HT-29 (cell line): ENCODE measurements around the gene MEIS3. TPM values are rescaled to one million over a fixed set of nuclear protein-coding genes. Genes with fewer than 3 reads are reported as not detected.

ENCODE experiments used
- DNase-seq: peaks from one replicate; pipeline ENCODE4 v3.0.0-alpha.2; 2015; ENCODE audit warnings: low spot score
- total RNA-seq: library from RNA; depleted of rRNA; stranded (reverse); fragments of >200 nt; shearing (Covaris generic); gene quantifications from 2 replicates; pipeline ENCODE4 v1.2.3, GENCODE V29; 2014; rRNA removed

Gene MEIS3
- 0.37 and 1.1 TPM in 2 replicates for total RNA-seq

DNA sequence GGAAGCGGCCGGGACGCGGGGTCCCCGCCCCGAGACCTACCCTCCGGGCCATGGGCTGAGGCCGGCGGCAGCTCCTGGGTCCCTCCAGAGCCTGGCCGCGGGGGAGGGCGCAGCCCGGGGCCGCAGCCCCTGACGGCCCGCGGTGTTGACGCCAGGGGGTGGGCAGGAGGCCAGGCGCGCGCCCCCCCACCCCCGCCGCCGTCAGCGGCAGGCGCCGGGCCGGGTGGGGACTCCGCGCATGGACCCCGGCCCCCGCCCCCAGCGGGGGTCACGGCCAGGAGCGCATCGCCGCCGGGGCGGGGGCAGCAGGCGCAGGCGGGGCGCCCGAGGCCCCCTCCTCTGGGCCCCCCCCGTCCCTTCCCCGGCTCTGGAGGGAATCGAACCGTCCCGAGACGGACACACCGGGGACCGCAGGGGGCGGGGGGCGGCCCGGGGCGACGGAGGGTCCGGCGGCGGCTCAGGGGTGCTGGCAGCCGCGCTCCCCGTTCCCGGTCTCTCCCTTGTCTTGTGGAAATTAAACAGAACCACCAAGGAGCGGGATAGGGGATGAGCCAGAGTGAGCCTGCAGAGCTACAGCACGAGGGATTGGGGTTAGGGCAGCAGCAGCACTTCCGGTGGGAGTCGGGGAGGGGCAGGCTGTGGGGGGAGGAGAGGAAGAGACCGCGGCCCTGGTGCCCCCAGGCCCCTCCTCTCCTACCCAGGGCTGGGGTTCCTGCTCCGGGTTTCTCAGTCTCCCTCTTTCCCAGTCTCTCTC is at the start of gene MEIS3:
Gene MEIS3 (minus strand): TSS at position 498 of the 754 bp plus-strand sequence. CDS start 446 bp downstream, at position 52.
- DNase-seq, result no peak

- DNase-seq, result no peak
Observed at GRCh38 chr19:47467914-47468313, 48.6 kb upstream of the MEIS3 start.

- no peak for DNase-seq
Observed at GRCh38 chr19:47465957-47466356, 46.6 kb upstream of the MEIS3 start.

GRCh38 chr19:47464675-47465419 is 45.5 kb upstream of the MEIS3 start:
- DNase-seq, result no peak

- DNase-seq, result no peak
Observed at GRCh38 chr19:47461876-47462275, 42.5 kb upstream of the MEIS3 start.

DNA sequence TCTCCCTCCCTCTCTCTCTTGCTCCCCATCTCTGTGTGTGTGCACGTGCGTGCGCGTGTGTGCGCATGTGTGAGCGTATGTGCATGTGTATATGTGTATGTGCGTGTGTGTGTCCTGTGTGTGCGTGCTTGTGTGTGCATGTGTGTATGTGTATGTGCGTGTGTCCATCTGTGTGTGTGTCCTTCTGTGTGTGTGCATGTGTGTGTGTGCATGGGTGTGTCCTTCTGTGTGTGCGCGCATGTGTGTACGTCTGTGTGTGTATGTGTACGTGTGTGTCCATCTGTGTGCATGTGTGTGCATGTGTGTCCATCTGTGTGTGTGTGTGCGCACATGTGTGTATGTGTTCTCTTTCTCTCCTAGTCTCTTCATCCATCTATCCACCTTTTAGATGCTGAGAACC is 40.1 kb upstream of the MEIS3 start:
- no peak for DNase-seq

GRCh38 chr19:47458672-47459071 is 39.3 kb upstream of the MEIS3 start:
- DNase-seq, result no peak

GRCh38 chr19:47456721-47457474 is 37.6 kb upstream of the MEIS3 start:
- DNase-seq, result no peak

GRCh38 chr19:47450478-47450877 is 31.2 kb upstream of the MEIS3 start:
- no peak for DNase-seq

DNA sequence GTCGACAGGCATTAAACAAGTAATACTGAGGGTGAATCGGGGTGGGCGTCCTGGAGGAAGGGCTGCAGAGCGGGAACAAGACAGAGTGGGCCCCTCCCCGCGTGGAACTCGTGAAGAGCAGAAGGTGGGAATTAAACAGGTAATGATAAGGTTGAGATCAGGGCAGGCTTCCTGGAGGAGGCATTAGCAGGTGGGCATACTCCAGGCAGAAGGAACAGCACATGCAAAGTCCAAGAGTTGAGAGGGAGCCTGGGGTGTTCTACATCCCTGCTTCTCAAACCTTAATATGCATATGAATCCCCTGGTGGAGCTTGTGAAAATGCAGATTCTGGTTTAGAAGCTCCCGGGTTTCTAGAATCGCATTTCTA is 29.0 kb upstream of the MEIS3 start:
- no peak for DNase-seq

- peak; percentile 90 for DNase-seq
Observed at GRCh38 chr19:47447470-47448359, 28.4 kb upstream of the MEIS3 start.

DNA sequence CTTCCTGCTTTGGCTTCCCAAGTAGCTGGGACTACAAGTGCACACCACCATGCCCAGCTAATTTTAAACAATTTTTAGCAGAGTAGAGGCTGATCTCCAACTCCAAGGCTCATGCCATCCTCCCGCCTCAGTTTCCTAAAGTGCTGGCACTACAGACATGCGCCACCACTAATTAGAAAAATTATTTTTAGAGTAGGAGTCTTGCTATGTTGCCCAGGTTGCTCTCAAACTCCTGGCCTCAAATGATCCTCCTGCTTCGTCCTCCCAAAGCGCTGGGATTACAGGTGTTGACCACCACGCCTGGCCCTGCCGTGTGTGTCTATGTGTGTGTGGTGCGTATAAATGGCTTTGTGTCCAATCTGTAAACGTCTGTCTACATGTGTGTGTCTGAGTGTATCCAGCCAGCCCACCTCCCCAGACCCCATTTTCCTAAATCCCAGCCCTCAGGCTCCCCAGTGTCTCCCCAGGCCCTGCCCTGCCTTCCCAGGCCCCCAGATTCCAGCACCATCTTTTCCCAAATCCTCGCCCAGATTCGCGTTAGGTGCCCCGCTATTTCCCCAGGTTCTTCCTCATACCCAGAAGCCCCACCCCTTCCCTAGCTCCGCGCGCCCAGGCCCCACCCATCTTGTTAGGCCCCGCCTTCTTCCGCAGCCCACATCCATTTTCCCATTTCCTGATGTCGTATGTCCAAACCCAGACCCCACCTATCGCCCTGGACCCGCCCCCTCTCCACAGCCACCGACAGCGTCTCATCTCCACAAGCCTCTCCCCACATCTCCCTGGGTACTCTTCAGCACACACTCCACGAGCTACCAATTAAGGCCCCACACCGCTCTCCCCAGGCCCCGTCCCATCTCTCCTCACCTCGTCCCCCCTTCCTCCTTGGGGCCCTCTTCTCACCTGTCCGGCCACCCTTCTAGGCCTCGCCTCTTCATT is 27.5 kb upstream of the MEIS3 start:
- DNase-seq, result peak; percentile 84

DNA sequence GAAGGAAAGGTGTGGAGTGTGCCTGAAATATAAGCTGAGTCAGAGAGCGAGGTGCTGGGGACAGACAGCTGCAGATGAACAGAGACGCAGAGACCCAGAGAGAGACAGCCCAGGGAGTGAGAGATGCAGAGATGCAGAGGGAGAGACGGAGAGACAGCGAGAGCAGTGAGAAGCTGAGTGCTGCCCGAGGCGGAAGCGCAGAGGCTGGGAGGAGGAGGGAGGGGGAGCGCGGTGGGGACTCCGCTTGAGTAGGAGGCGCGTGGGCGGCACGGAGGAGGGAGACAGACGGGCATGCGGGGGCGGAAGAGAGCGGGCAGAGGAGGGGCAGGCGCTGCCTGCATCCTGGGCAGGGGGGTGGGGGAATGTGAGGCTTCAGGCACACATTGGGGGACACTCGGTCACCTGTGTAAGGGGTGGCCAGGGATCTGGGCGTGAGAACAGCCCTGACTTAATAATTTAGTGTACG is 26.6 kb upstream of the MEIS3 start:
- DNase-seq, result no peak

GRCh38 chr19:47445527-47445926 is 26.2 kb upstream of the MEIS3 start:
- no peak for DNase-seq

DNA sequence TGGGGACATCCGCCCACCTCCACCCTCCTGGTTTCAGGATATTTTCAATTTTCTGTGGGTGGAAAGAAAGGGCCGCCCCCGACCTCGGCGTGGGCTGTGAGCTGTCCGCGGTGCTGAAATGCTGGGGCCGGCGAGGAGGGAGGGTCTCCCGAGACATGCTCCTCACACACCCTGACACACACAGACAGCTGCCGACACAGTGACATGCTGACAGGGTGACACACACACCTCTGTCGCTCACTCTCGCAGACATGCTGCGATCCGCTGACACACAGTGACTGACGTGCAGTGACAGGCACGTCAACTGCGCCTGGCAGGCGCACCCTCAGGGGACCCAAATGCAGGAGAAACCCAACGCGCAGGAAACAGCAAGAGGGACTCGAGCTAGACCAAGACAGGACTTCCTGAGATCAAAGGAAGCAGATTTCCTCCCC is 25.1 kb upstream of the MEIS3 start:
- DNase-seq, result no peak

GRCh38 chr19:47443331-47443730 is 24.0 kb upstream of the MEIS3 start:
- no peak for DNase-seq

GRCh38 chr19:47438793-47439220 is 19.5 kb upstream of the MEIS3 start:
- DNase-seq, result peak; percentile 73

DNA sequence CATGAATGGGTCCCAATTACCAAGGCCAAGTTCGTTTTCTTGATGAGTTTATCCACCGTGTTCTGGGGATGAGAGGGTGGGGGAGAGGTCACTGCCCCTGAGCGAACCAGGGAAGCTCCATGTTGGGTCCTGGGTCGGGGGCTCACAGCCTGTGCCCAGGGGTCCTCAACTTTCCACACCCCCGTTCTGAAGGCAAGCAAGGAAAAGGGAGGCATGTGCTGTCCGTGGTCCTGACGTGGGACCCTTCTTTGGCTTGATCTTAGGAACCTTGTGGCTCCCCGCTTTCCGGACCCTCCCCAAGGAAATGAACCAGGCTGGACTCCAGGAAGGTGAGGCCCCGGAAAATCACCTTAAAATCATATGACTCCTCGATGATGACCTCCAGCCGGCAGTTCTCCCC is 18.2 kb upstream of the MEIS3 start:
- DNase-seq, result no peak

- DNase-seq, result peak; percentile 96
Observed at GRCh38 chr19:47436712-47437401, 17.5 kb upstream of the MEIS3 start.
